Forelimb muscle (tissue), 1 donor: ENCODE measurements around the gene SHC4. TPM values are rescaled to one million over a fixed set of nuclear protein-coding genes. Genes with fewer than 3 reads are reported as not detected.
"Not testable (repeated sequence)": the region's sequence is repeated elsewhere in the genome, so short reads cannot be mapped to it uniquely, and the experiment has no call there.

Source experiments
- DNase-seq: peaks from one replicate; pipeline ENCODE4 v3.0.0-alpha.2; 2013; ENCODE audit warnings: low read depth
- polyA plus RNA-seq: library from polyadenylated mRNA; unstranded; fragments of 120-200 nt; gene quantifications from one replicate; pipeline ENCODE4 v1.2.1, GENCODE V29; 2013; ENCODE audit not compliant: insufficient read length

The SHC4 gene
- polyA plus RNA-seq, 1 donor: 2.3 TPM

- no peak for DNase-seq
These were observed 39.0 kb downstream of the SHC4 start for GRCh38 chr15:48924528-48925393.

GRCh38 chr15:48922046-48922445 lies 41.7 kb downstream of the SHC4 start:
- DNase-seq: no peak

- no peak for DNase-seq
These were observed 47.0 kb downstream of the SHC4 start for GRCh38 chr15:48916721-48917120.

- no peak for DNase-seq
These were observed 47.9 kb downstream of the SHC4 start for GRCh38 chr15:48915861-48916260.

- DNase-seq: no peak
These were observed 49.0 kb downstream of the SHC4 start for GRCh38 chr15:48914717-48915116.

- DNase-seq: no peak
These were observed 50.6 kb downstream of the SHC4 start for GRCh38 chr15:48913141-48913540.

GRCh38 chr15:48910554-48910953 lies 53.2 kb downstream of the SHC4 start:
- not testable (repeated sequence) for DNase-seq

GRCh38 chr15:48909313-48909712 lies 54.4 kb downstream of the SHC4 start:
- not testable (repeated sequence) for DNase-seq

GRCh38 chr15:48905847-48906246 lies 57.9 kb downstream of the SHC4 start:
- DNase-seq: no peak

GRCh38 chr15:48905216-48905615 lies 58.5 kb downstream of the SHC4 start:
- no peak for DNase-seq

- DNase-seq: no peak
These were observed 59.0 kb downstream of the SHC4 start for GRCh38 chr15:48904758-48905157.

- DNase-seq: no peak
These were observed 63.9 kb downstream of the SHC4 start for GRCh38 chr15:48899793-48900192.

- DNase-seq: no peak
These were observed 65.3 kb downstream of the SHC4 start for GRCh38 chr15:48898446-48898845.

GRCh38 chr15:48898032-48898431 lies 65.7 kb downstream of the SHC4 start:
- DNase-seq: no peak

- peak; percentile 41 for DNase-seq
These were observed 66.6 kb downstream of the SHC4 start for GRCh38 chr15:48896869-48897814.

- no peak for DNase-seq
These were observed 70.4 kb downstream of the SHC4 start for GRCh38 chr15:48893311-48893710.

GRCh38 chr15:48891232-48891765 lies 72.4 kb downstream of the SHC4 start:
- no peak for DNase-seq

GRCh38 chr15:48890375-48890972 lies 73.2 kb downstream of the SHC4 start:
- no peak for DNase-seq

GRCh38 chr15:48889925-48890324 lies 73.8 kb downstream of the SHC4 start:
- DNase-seq: no peak

GRCh38 chr15:48888836-48889235 lies 74.9 kb downstream of the SHC4 start:
- DNase-seq: no peak

GRCh38 chr15:48888191-48888590 lies 75.5 kb downstream of the SHC4 start:
- no peak for DNase-seq

GRCh38 chr15:48887144-48887543 lies 76.6 kb downstream of the SHC4 start:
- DNase-seq: no peak
